GM23338 (cell line): ENCODE results near the gene PRDM1. TPM values are rescaled to one million over a fixed set of nuclear protein-coding genes. Genes with fewer than 3 reads are reported as not detected.

ENCODE experiments used
- CREB1 ChIP-seq: fragments of 250-450 bp; sonication (Bioruptor Pico); IDR thresholded peaks from 2 replicates; pipeline ENCODE4 v1.5.0; 2020; ENCODE audit warnings: low read depth, mild to moderate bottlenecking, moderate library complexity
- ETS1 ChIP-seq: IDR thresholded peaks from 2 replicates; pipeline ENCODE4 v1.6.1; 2016; ENCODE audit warnings: antibody characterized with exemption
- EZH2 ChIP-seq: fragments of 200-600 bp; sonication (generic); IDR thresholded peaks from one replicate; pipeline ENCODE4 v1.8.0; 2017; ENCODE audit warnings: antibody characterized with exemption, mild to moderate bottlenecking, low read depth; ENCODE audit not compliant: unreplicated experiment
- EZH2phosphoT487 ChIP-seq: fragments of 200-600 bp; sonication (generic); IDR thresholded peaks from one replicate; pipeline ENCODE4 v1.8.1; 2018; ENCODE audit warnings: antibody characterized with exemption; ENCODE audit not compliant: unreplicated experiment
- POLR2AphosphoS5 ChIP-seq: IDR thresholded peaks from 2 replicates; pipeline ENCODE4 v1.6.1; 2016; ENCODE audit warnings: antibody characterized with exemption, low read depth
- STAT1 ChIP-seq: IDR thresholded peaks from one replicate; pipeline ENCODE4 v1.6.1; 2016; ENCODE audit warnings: antibody characterized with exemption; ENCODE audit not compliant: unreplicated experiment
- ZNF114 ChIP-seq: fragments of 250-450 bp; sonication (Bioruptor Pico); IDR thresholded peaks from 2 replicates; pipeline ENCODE4 v1.5.0; 2020; ENCODE audit warnings: mild to moderate bottlenecking, moderate library complexity
- ZNF462 ChIP-seq: fragments of 250-450 bp; sonication (Bioruptor Pico); IDR thresholded peaks from 2 replicates; pipeline ENCODE4 v1.5.0; 2020; ENCODE audit warnings: mild to moderate bottlenecking, moderate library complexity
- polyA plus RNA-seq: library from polyadenylated mRNA; unstranded; fragments of >200 nt; fragmentation: Nextera tagmentation; extraction: Ambion mirVana; gene quantifications from 2 replicates; pipeline ENCODE4 v1.2.1, GENCODE V29; 2016
- total RNA-seq: library from RNA; depleted of rRNA; stranded (reverse); fragments of >200 nt; shearing (Covaris generic); gene quantifications from 2 replicates; pipeline ENCODE4 v1.2.3, GENCODE V29; 2014

The PRDM1 gene
- total and polyA plus RNA-seq, 2 experiments from 2014 or later = 0.65 to 0.73 TPM

- TF ChIP-seq ZNF462 (CRISPR knock-in tag) (no peak), STAT1 (no peak), EZH2phosphoT487 (no peak), EZH2 (no peak), ETS1 (no peak), ZNF114 (CRISPR knock-in tag) (no peak), CREB1 (no peak), POLR2AphosphoS5 (no peak)
Observed at GRCh38 chr6:106122306-106122918, 36.3 kb downstream of the PRDM1 start (continued).
